Raji (cell line): ENCODE results near the gene ARHGAP1.

Source experiments
- POLR2A ChIP-seq: IDR thresholded peaks from 2 replicates; pipeline ENCODE4 v1.6.1; 2011; ENCODE audit warnings: low read depth, low read length, control low read depth; ENCODE audit not compliant: insufficient read depth

The ARHGAP1 gene

GRCh38 chr11:46643986-46644385, 56.4 kb downstream of the ARHGAP1 start:
- TF ChIP-seq POLR2A: no peak

- no peak for TF ChIP-seq POLR2A
Observed at GRCh38 chr11:46643531-46643930, 56.9 kb downstream of the ARHGAP1 start.

GRCh38 chr11:46642627-46643335, 57.6 kb downstream of the ARHGAP1 start:
- TF ChIP-seq POLR2A: no peak

GRCh38 chr11:46641639-46642038, 58.8 kb downstream of the ARHGAP1 start:
- no peak for TF ChIP-seq POLR2A

- no peak for TF ChIP-seq POLR2A
Observed at GRCh38 chr11:46640036-46640788, 60.2 kb downstream of the ARHGAP1 start.

GRCh38 chr11:46639197-46639839, 61.1 kb downstream of the ARHGAP1 start:
- no peak for TF ChIP-seq POLR2A

- TF ChIP-seq POLR2A: no peak
Observed at GRCh38 chr11:46637546-46637945, 62.9 kb downstream of the ARHGAP1 start.

GRCh38 chr11:46635557-46636139, 64.8 kb downstream of the ARHGAP1 start:
- TF ChIP-seq POLR2A: no peak

DNA sequence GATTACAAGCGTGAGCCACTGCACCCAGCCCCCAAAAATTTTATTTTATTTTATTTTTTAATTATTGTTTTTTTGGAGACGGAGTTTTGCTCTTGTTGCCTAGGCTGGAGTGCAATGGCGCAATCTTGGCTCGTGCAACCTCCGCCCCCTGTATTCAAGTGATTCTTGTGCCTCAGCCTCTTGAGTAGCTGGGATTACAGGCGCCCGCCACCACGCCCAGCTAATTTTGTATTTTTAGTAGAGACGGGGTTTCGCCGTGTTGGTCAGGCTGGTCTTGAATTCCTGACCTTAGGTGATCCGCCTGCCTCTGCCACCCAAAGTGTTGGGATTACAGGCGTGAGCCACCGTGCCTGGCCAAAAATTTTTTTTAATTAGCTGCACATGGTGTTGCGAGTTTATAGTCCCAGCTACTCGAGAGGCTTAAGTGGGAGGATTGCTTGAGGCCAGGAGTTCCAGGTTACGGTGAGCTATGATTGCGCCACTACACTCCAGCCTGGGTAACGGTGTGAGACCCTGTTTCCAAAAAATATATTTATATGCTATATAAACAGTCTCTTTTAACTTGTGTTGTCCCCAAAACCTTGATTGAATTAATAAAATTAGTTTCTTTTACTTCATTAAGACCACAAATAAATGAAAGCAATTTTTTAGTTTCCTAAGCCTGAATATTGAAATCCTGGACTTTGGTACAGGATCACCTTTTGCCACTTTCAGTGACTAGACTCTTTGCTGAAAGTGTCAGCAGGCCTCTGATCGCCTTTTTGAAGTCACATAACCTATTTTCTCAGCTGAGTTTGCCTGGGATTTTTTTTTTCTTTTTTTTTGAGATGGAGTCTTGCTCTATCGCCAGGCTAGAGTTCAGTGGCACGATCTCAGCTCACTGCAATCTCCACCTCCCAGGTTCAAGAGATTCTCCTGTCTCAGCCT, 66.9 kb downstream of the ARHGAP1 start:
- TF ChIP-seq POLR2A: no peak

DNA sequence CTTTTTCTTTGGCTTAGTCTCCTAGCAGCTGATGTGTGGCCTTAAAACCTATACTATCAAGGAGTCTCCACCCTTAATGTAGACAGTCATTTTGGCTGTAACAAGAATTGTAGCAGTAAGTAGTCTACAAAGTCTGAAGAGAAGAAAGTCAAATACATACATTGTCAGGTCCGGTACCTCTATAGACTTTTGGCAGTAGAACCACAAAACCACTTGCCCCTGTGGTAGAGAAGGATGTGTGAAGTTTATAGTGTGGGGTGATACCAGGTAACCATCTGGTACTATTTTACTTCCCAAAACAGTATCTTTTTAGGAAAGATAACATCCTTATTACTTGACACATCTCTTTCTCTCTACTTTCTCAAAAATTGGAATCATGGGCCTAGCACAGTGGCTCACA, 67.9 kb downstream of the ARHGAP1 start:
- no peak for TF ChIP-seq POLR2A

GRCh38 chr11:46631676-46632075, 68.7 kb downstream of the ARHGAP1 start:
- no peak for TF ChIP-seq POLR2A

DNA sequence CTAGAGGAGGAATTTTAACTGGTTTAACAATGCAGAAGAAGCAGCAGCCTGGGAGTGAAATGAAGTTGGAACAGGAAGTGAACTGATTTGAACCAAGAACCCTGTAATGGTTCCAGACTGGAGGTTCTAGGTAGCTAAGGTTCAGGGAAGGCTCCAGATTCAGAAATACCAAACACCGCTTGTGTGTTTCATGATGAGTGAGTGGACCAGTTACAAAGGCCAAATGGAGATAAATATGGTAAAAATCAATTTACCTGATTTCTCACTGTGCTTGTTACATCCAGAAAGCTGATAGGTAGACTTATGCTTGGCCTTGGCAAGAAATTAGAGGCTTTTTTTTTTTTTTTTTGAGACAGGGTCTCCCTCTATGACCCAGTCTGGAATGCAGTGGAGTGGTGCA, 70.2 kb downstream of the ARHGAP1 start:
- TF ChIP-seq POLR2A: no peak

- TF ChIP-seq POLR2A: no peak
Observed at GRCh38 chr11:46628961-46629360, 71.5 kb downstream of the ARHGAP1 start.
